ENCODE measurements around the gene TARBP1. TPM values are rescaled to one million over a fixed set of nuclear protein-coding genes. Genes with fewer than 3 reads are reported as not detected.

The TARBP1 gene
- total and polyA plus RNA-seq, 5 experiments from 2014 or later, result 12.8 to 61.1 (median 15.6) TPM

DNA sequence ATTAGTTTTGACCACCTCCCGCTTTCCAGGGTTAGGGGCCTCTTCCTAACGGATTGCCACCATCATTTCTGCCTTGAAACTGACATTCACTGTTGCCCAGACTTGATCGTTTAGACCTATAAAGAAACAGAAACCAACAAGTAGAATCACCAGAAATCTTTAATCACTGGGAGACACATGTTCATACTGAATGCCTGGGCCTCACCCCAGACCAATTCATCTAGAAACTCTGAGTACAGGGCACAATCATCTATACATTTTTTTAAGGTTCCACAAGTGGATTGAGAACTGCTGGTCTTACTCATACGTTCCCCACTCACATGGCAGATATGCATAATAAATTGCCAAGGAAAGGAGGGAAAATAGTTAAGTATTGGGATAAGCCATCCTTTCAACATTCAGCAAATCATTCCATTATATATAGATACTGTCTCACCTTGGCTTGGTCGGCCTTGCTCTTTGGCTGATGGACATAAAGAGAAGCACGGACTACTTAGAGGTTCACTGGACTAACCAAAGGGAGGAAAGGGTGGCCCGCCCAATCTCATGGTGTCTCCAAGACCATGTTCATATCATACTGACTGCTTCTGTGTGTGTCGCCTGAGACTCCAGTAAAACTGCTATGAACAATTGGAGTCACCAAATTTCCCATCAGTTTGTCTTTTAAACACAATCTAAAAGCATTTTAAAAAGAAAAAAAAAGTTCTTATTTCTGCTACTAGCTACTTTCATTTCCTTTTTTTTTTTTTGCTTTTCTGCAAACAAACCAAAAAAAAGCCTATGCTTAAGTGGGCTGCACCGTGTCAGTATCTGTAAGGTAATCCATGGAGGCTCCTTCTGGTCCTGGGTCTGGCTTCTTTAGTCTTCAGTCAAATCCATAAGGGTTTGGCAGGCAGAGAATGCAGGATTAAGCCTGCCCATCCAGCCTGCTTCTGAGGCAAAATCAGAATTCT is 9.4 kb upstream of the TARBP1 start:
- ATAC-seq (no peak), DNase-seq (no peak)
- Mint-ChIP-seq H3K36me3 (no peaks in the 10 kb centered on the region), H3K27me3 (peaks cover 0 to 3% (median 3%) of the 10 kb centered on the region in 5 donors), H3K9me3 (no peaks in the 10 kb centered on the region), H3K4me3 (no peak overlapping the region), H3K4me1 (peaks cover 5 to 28% (median 20%) of the 10 kb centered on the region in 4 donors), H3K27ac (peak overlapping the region in 3 of 10 donors; percentile 3 to 80 (median 48))
- POLR2A ChIA-PET, result interaction anchor here (1.3 kb wide), 1 partner anchor 122 kb away, joined by 3 read pairs; no protein-coding TSS in a partner anchor

GRCh38 chr1:234486858-234487840 is 8.2 kb upstream of the TARBP1 start:
- POLR2A ChIA-PET, result interaction anchor here (1.1 to 1.3 kb wide), 2 partner anchors 9 to 124 kb away, joined by 3 read pairs; no protein-coding TSS in a partner anchor
- no peaks in the 10 kb centered on the region for H3K9me3 Mint-ChIP-seq
- peak overlapping the region in 2 of 10 donors; percentile 26 to 34 for H3K27ac Mint-ChIP-seq
- H3K4me3 Mint-ChIP-seq, result no peak overlapping the region
- peak in 2 of 10 donors; percentile 15 to 29 for DNase-seq
- peak; percentile 57 to 67 for ATAC-seq
- H3K36me3 Mint-ChIP-seq, result no peaks in the 10 kb centered on the region
- peaks cover 5 to 28% (median 20%) of the 10 kb centered on the region in 4 donors for H3K4me1 Mint-ChIP-seq
- peaks cover 0 to 15% (median 6%) of the 10 kb centered on the region in 5 donors for H3K27me3 Mint-ChIP-seq

DNA sequence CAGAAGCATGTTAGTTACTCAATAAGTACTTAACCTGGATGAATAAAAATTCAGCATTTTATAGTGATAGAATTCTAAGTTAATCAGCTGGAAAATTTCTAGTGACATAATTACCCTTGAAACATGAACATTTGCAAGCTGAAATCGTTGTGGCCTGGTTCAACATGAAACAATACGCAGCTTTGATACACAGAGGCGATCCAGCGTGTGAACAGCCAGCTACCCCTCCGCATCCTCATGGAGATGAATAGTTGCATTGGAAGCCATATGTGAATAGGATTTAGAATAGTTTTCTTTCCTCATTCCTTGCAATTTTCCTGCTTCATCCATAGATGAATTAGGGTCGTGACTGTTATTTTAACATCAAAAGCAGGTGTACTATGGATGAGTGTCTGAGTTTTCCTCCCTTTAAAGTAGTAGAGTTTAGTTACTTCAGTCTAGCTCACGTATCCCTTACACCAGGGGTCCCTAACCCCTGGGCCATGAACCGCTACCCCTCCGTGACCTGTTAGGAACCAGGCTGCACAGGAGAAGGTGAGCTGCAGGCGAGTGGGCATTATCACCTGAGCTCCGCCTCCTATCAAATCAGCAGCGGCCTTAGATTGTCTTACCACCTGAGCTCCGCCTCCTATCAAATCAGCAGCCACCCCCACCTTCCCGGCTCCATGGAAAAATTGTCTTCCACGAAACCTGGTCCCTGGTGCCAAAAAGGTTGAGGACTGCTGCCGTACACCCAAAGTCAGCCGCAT is 6.2 kb upstream of the TARBP1 start:
- Mint-ChIP-seq H3K4me1 (peaks cover 2 to 17% (median 11%) of the 10 kb centered on the region in 4 donors), H3K4me3 (no peak overlapping the region), H3K9me3 (no peaks in the 10 kb centered on the region), H3K27me3 (peaks cover 0 to 19% (median 6%) of the 10 kb centered on the region in 5 donors), H3K27ac (peak overlapping the region in 1 of 10 donors; percentile 79), H3K36me3 (no peaks in the 10 kb centered on the region)
- POLR2A ChIA-PET, result interaction anchor here (0.6 kb wide), 1 partner anchor 450 kb away, joined by 3 read pairs; no protein-coding TSS in a partner anchor
- no peak for DNase-seq
- no peak for ATAC-seq

DNA sequence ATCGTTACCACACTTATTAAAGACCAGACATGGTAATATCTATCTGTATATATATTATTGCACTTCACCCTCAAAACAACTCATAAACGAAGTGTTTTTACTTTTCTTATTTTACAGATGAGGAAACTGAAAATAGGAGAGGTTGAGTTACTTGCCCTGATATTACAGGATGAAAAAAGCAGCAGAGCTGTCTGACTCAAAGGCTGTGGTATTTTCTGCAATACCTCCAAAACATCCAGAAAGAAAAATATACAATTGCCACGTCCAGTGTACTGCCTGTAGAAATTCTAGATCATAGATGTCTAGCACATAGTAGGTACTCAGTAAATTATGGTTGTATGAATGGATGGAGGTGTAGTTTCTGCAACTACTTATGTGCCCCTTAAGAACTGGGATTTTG is 5.2 kb upstream of the TARBP1 start:
- no peak for DNase-seq
- H3K4me1 Mint-ChIP-seq, result peaks cover 4 to 19% (median 16%) of the 10 kb centered on the region in 4 donors
- no peaks in the 10 kb centered on the region for H3K36me3 Mint-ChIP-seq
- POLR2A ChIA-PET, result no interaction called here
- no peaks in the 10 kb centered on the region for H3K9me3 Mint-ChIP-seq
- peaks cover 0 to 19% (median 6%) of the 10 kb centered on the region in 5 donors for H3K27me3 Mint-ChIP-seq
- no peak for ATAC-seq
- H3K4me3 Mint-ChIP-seq, result no peak overlapping the region
- no peak overlapping the region for H3K27ac Mint-ChIP-seq

GRCh38 chr1:234481771-234482170 is 2.8 kb upstream of the TARBP1 start:
- ATAC-seq (no peak), DNase-seq (no peak)
- Mint-ChIP-seq H3K27ac (no peak overlapping the region), H3K4me3 (peak overlapping the region in 1 of 10 donors; percentile 29), H3K9me3 (no peaks in the 10 kb centered on the region), H3K4me1 (peaks cover 4 to 15% (median 15%) of the 10 kb centered on the region in 4 donors), H3K36me3 (no peaks in the 10 kb centered on the region), H3K27me3 (peaks cover 0 to 19% (median 6%) of the 10 kb centered on the region in 5 donors)
- POLR2A ChIA-PET, result interaction anchor here (0.6 kb wide), 1 partner anchor 10 kb away, joined by 5 read pairs; no protein-coding TSS in a partner anchor

DNA sequence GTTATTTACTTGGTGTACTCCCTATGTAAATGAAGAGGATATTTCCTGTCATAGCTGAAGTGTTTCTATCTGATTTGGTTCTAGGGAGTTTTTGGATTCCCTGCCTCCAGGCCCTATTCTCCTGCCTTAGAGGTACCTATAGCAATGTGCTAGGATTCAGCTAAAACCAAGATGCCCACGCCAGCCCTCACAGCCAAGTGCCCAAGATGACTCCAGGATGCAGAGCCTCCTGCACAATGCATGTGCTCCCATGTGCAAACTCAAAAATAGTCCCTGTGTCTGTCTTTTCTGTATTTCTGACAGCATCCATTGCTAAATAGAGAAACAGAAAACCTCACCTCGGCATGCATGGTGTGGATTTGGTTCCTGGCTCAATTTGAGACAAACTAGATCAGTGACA is 887 bp upstream of the TARBP1 start:
- Mint-ChIP-seq H3K27ac (peak overlapping the region in 6 of 10 donors; percentile 77 to 91 (median 83)), H3K9me3 (no peaks in the 10 kb centered on the region), H3K4me3 (peak overlapping the region in 8 of 10 donors; percentile 25 to 84 (median 80)), H3K36me3 (no peaks in the 10 kb centered on the region), H3K27me3 (peaks cover 0 to 19% (median 6%) of the 10 kb centered on the region in 5 donors), H3K4me1 (peaks cover 11 to 32% (median 31%) of the 10 kb centered on the region in 4 donors)
- DNase-seq (no peak), ATAC-seq (no peak)
- POLR2A ChIA-PET, result interaction anchor here (0.6 to 3.2 kb wide), 5 partner anchors 10 to 133 kb away, joined by 3 to 30 read pairs (median 4); partner anchors contain the start of gene COA6

- no peaks in the 10 kb centered on the region for H3K36me3 Mint-ChIP-seq
- H3K4me1 Mint-ChIP-seq, result peaks cover 12 to 39% (median 37%) of the 10 kb centered on the region in 4 donors
- ATAC-seq (no peak), DNase-seq (no peak)
- POLR2A ChIA-PET, result interaction anchor here (0.6 to 3.2 kb wide), 8 partner anchors 11 to 1475 kb away, joined by 3 to 30 read pairs (median 6); partner anchors contain the start of genes B3GALNT2 and COA6
- peak overlapping the region; percentile 34 to 92 (median 82) for H3K27ac Mint-ChIP-seq
- peak overlapping the region; percentile 63 to 84 (median 80) for H3K4me3 Mint-ChIP-seq
- peaks cover 0 to 19% (median 6%) of the 10 kb centered on the region in 5 donors for H3K27me3 Mint-ChIP-seq
- no peaks in the 10 kb centered on the region for H3K9me3 Mint-ChIP-seq
Measured at GRCh38 chr1:234479310-234479559, 256 bp upstream of the TARBP1 start.

DNA sequence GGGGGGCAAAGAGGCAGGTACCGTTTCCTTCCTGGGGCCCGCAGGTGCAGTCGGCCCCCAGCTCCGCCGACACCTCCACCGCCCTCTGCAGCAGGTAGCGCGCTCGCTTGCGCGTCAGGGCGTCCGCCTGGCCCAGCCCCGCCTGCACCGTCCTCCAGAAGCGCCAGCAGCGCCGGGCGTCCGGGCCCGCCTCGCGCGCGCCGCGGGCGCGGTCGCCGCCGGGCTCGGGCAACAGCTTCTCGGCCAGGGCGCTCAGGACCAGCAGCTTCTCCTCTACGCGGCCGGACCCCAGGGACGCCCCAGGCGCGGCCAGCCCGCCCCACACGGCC is 863 bp downstream of the TARBP1 start:
- peak overlapping the region; percentile 81 to 93 (median 90) for H3K4me3 Mint-ChIP-seq
- peaks cover 20 to 48% (median 48%) of the 10 kb centered on the region in 4 donors for H3K4me1 Mint-ChIP-seq
- peaks cover 0 to 14% (median 6%) of the 10 kb centered on the region in 5 donors for H3K27me3 Mint-ChIP-seq
- no peaks in the 10 kb centered on the region for H3K36me3 Mint-ChIP-seq
- peak; percentile 81 to 85 for ATAC-seq
- POLR2A ChIA-PET, result interaction anchor here (0.7 to 3.2 kb wide), 13 partner anchors 9 to 1027 kb away, joined by 3 to 30 read pairs (median 9); partner anchors contain the start of genes B3GALNT2, COA6, IRF2BP2 and RBM34
- no peaks in the 10 kb centered on the region for H3K9me3 Mint-ChIP-seq
- H3K27ac Mint-ChIP-seq, result peak overlapping the region; percentile 58 to 96 (median 92)
- peak; percentile 65 to 89 (median 76) for DNase-seq

DNA sequence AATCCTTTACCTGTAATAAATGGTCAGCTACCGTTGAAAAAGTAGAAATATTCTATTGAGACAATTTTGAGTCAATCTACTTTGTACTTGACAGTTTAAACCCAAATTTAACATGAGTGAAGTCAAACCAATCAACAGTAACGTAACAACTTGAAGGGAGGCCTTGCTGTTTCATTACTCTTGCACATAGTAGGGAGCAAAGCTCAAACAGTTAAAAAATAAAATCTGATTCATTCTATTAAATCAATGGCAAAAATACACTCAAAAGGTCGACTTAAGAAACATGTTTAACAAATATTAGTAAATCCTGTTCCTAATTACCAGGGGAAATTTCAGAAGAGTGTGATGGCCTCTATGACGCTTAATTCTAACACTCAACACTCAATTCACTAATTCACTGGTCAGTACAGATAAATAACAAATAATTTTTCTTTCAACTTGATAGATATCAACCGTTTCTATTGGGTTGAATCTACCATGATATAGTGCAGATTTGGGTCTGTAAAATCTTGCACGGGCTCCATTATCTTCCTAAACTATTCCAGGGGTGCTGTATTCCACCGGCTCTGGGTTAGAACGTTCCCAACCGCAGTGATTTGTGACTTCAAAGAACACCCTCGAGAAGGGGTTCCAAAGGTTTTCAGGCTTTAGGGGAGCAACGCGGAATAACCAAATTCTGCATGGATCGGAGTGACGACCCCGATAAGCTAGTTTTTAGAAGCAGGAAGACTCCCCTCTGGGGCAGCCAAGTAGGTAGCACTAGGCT is 1.4 kb downstream of the TARBP1 start:
- POLR2A ChIA-PET, result interaction anchor here (0.5 to 3.2 kb wide), 14 partner anchors 9 to 1027 kb away, joined by 3 to 30 read pairs (median 6); partner anchors contain the start of genes B3GALNT2, COA6, IRF2BP2 and RBM34
- H3K27me3 Mint-ChIP-seq, result peaks cover 0 to 8% (median under 1%) of the 10 kb centered on the region in 5 donors
- H3K9me3 Mint-ChIP-seq, result no peaks in the 10 kb centered on the region
- peak overlapping the region; percentile 58 to 96 (median 92) for H3K27ac Mint-ChIP-seq
- peaks cover 20 to 54% (median 53%) of the 10 kb centered on the region in 4 donors for H3K4me1 Mint-ChIP-seq
- peak overlapping the region; percentile 81 to 93 (median 90) for H3K4me3 Mint-ChIP-seq
- DNase-seq (no peak), ATAC-seq (no peak)
- no peaks in the 10 kb centered on the region for H3K36me3 Mint-ChIP-seq

GRCh38 chr1:234476172-234476571 is 2.8 kb downstream of the TARBP1 start:
- H3K36me3 Mint-ChIP-seq, result peaks cover 0 to 5% (median 0%) of the 10 kb centered on the region in 3 donors
- POLR2A ChIA-PET, result no interaction called here
- H3K27ac Mint-ChIP-seq, result peak overlapping the region in 8 of 10 donors; percentile 6 to 91 (median 44)

More at GRCh38 chr1:234476172-234476571, 2.8 kb downstream of the TARBP1 start:
- no peak for DNase-seq
- H3K9me3 Mint-ChIP-seq, result no peaks in the 10 kb centered on the region
- no peak for ATAC-seq
- H3K4me3 Mint-ChIP-seq, result peak overlapping the region in 9 of 10 donors; percentile 54 to 89 (median 68)
- H3K27me3 Mint-ChIP-seq, result no peaks in the 10 kb centered on the region
- peaks cover 20 to 57% (median 53%) of the 10 kb centered on the region in 4 donors for H3K4me1 Mint-ChIP-seq

Data from naive thymus-derived CD8-positive, alpha-beta T cell (primary cell).